Heart left ventricle (tissue), 16 donors: Measurements from ENCODE around the gene SMOC2. TPM values are rescaled to one million over a fixed set of nuclear protein-coding genes. Genes with fewer than 3 reads are reported as not detected.

Experiments used
- ATAC-seq, 4 donors: fragments of 200-7000 bp; cut with Tn5 transposase; one replicate each; pipeline ENCODE4 v1.9.1; 2020 to 2022; ENCODE audit warnings: moderate library complexity in 4 of 4, mild to moderate bottlenecking in 3 of 4, moderate number of reproducible peaks in 1 of 4
- DNase-seq, 5 donors: peaks; one replicate each; pipeline ENCODE4 v3.0.0-alpha.2; 2020
- H3K27ac ChIP-seq, 12 donors: fragments of 200-600 bp; sonication (generic) in 4 of 12; one replicate each; pipeline versions ENCODE4 v1.5.0 to v1.8.0; 2016 to 2022; ENCODE audit warnings: mild to moderate bottlenecking in 2 of 12
- H3K27me3 ChIP-seq, 9 donors: fragments of 200-600 bp; sonication (generic) in 2 of 9; one replicate each; pipeline versions ENCODE4 v1.5.1 to v1.8.0; 2016 to 2022; ENCODE audit warnings: mild to moderate bottlenecking in 3 of 9
- H3K36me3 ChIP-seq, 9 donors: fragments of 200-600 bp; sonication (generic) in 2 of 9; one replicate each; pipeline versions ENCODE4 v1.5.0 to v1.8.0; 2018 to 2022; ENCODE audit warnings: mild to moderate bottlenecking in 2 of 9
- H3K4me1 ChIP-seq, 12 donors: fragments of 200-600 bp; sonication (generic) in 4 of 12; one replicate each; pipeline versions ENCODE4 v1.5.0 to v1.8.0; 2016 to 2022; ENCODE audit warnings: mild to moderate bottlenecking in 3 of 12
- H3K4me3 ChIP-seq, 12 donors: fragments of 200-600 bp; sonication (generic) in 4 of 12; one replicate each; pipeline versions ENCODE4 v1.5.0 to v1.8.0; 2017 to 2022; ENCODE audit warnings: mild to moderate bottlenecking in 9 of 12, moderate library complexity in 4 of 12
- H3K9me3 ChIP-seq, 12 donors: fragments of 200-600 bp; sonication (generic) in 4 of 12; one replicate each; pipeline versions ENCODE4 v1.5.0 to v1.8.0; 2016 to 2022; ENCODE audit warnings: mild to moderate bottlenecking in 1 of 12
- POLR2A ChIP-seq, 2 donors: fragments of 450-650 bp; IDR thresholded peaks; one replicate each; pipeline ENCODE4 v1.6.1; 2017; ENCODE audit warnings: antibody characterized with exemption in 2 of 2, mild to moderate bottlenecking in 2 of 2, moderate library complexity in 2 of 2
- WGBS, 4 donors: extraction: QIAGEN DNeasy Blood & Tissue Kit in 2 of 4; methylation state at CpG; one replicate each; pipeline versions ENCODE4 v1.1.5 to v1.1.7; 2013 to 2018; 5-methylcytosine and 5-hydroxymethylcytosine counted together
- intact Hi-C, 10 donors: fragments of 100-400 bp; cut with DNase I; formaldehyde crosslinking; loops; one replicate each; pipeline versions ENCODE4 v1.11.1 to v1.14.2; 2022
- polyA plus RNA-seq, 2 donors: library from polyadenylated mRNA; stranded (reverse); fragments of 200-250 nt; gene quantifications; one replicate each; pipeline ENCODE4 v1.2.3, GENCODE V29; 2013
- total RNA-seq, 9 donors: library from RNA; depleted of rRNA in 2 of 9; stranded (reverse); fragments of >200 nt in 2 of 9; fragmentation: NEBNext Ultra II Directional in 3 of 9; extraction: Animal tissue kit (Norgen Biotek cat#: 25700) in 3 of 9; gene quantifications; one replicate each; pipeline versions ENCODE4 v1.1.0 to v1.2.4, GENCODE V29; 2016 to 2023
- TF ChIP-seq, protein P1 (sequence below), 12 donors: fragments of 200-600 bp; sonication (generic) in 4 of 12; IDR thresholded peaks; one replicate each; pipeline versions ENCODE4 v1.5.0 to v1.8.0; 2018 to 2022; ENCODE audit warnings: antibody characterized with exemption in 12 of 12, mild to moderate bottlenecking in 5 of 12
- donor health status: ischemic (EF 13 %, LVEDD 7.1; RV severe dilation, severe dysfunction).
- donor health status: healthy with polysubstance abuse.
- donor health status: DM: no; HTN: yes; CAD: no.
- donor health status: DM: no; HTN: no; CAD: no.
- donor health status: ischemic (EF 25% LVEDD 6.9; RV normal size, moderate dysfunction).
- donor health status: ischemic (EF 25% LVEDD 5.7; RV mildly dilated, moderate dysfunction).
- donor health status: healthy.
- donor health status: DM: yes; HTN: yes; CAD: no.
- donor health status: ischemic (EF 35%, LVEDD 5.7; RV mildly dilated, moderate dysfunction).
- donor health status: nonischemic (EF 11% LVEDD 7.7; RV severe dilation, severe dysfunction).
- donor health status: DM: yes; HTN: yes; CAD: no.
- donor health status: PGD.
- donor health status: ischemic (EF 29% LVEDD 5.4; RV normal size, mild dysfunction).
- donor health status: nonischemic (EF 23%, LVEDD 6.1; RV moderate dilation, normal function).

Gene SMOC2
- total and polyA plus RNA-seq, 11 donors, result 5.9 to 44.2 (median 15.7) TPM

DNA sequence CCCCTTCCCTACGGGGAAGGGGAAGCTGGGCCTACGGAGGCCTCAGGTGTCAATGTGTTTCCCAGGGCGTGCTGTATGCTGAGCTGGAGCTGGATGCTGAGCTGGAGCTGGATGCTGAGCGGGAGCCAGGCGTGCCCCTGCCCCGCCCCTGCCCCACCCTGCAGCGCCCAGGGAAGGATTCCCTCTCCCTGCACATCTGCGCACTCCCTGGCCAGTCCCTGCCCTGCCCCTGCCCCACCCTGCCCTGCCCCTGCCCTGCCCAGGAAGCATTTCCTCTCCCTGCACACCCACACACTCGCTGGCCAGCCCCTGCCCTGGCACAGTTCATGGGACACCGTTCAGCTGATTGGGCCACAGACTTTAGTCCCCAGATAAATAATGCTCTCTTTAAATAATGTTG, 196.8 kb downstream of the SMOC2 start:
- WGBS, 4 donors, result 60 to 71% (median 66%) methylated on average over 9 to 10 of the region's 10 CpGs
- TF ChIP-seq, protein P1, sequence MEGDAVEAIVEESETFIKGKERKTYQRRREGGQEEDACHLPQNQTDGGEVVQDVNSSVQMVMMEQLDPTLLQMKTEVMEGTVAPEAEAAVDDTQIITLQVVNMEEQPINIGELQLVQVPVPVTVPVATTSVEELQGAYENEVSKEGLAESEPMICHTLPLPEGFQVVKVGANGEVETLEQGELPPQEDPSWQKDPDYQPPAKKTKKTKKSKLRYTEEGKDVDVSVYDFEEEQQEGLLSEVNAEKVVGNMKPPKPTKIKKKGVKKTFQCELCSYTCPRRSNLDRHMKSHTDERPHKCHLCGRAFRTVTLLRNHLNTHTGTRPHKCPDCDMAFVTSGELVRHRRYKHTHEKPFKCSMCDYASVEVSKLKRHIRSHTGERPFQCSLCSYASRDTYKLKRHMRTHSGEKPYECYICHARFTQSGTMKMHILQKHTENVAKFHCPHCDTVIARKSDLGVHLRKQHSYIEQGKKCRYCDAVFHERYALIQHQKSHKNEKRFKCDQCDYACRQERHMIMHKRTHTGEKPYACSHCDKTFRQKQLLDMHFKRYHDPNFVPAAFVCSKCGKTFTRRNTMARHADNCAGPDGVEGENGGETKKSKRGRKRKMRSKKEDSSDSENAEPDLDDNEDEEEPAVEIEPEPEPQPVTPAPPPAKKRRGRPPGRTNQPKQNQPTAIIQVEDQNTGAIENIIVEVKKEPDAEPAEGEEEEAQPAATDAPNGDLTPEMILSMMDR (IDR thresholded peaks at IDR 0.05), result no peak
- TF ChIP-seq POLR2A (IDR thresholded peaks at IDR 0.05), result no peak
- intact Hi-C loops, result no loop called here
- H3K4me1 ChIP-seq, result peaks cover 0 to 53% (median 12%) of the 10 kb centered on the region in 12 donors
- no peaks in the 10 kb centered on the region for H3K36me3 ChIP-seq
- no peak overlapping the region for H3K27ac ChIP-seq
- ATAC-seq, result no peak
- H3K27me3 ChIP-seq, result no peaks in the 10 kb centered on the region
- DNase-seq, result no peak
- H3K4me3 ChIP-seq, result no peak overlapping the region
- no peaks in the 10 kb centered on the region for H3K9me3 ChIP-seq

DNA sequence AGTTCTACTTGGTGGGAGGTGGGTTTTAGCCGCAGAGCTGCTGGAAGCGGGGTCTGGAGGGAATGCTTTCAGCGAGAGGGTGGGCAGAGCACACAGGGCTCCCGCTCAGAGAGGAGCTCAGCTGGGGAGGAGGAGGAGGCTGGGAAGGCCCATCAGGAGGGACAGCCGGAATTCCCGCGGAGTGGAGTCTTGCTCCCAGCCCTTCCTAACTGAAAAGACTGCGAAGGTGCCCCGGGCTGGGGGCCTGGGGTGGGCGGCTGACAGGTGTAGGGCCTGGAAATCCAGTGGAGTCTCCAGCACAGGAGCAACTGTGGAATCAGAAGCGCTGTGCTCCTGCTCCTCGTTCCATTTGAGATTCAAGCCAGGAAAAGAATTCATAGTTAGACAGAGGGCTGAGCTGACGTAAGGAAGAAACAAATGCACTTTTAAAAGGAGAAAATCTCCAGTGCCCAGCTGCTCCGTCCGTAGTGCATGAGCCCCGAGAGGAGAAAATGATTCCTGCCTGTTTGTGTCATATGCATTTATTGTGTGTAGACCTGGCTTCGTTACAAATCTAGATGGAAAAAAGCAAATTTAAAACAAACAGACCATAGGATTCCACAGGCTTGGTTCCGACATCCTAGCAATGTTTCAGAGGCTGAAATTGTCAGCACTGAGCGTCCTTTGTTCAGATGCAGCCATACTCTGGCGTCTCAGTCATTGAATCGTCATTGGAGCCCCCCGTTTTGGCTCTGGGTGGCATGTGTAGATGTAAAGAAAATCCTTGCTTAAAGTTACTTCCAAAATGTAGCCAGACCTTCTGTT, 197.7 kb downstream of the SMOC2 start:
- TF ChIP-seq, protein P1 (IDR thresholded peaks at IDR 0.05), result no peak
- TF ChIP-seq POLR2A (IDR thresholded peaks at IDR 0.05), result no peak
- ATAC-seq, result no peak
- 55 to 64% (median 63%) methylated on average over 21 to 22 of the region's 22 CpGs for WGBS, 4 donors
- Histone ChIP-seq H3K9me3 (no peaks in the 10 kb centered on the region), H3K27me3 (no peaks in the 10 kb centered on the region), H3K27ac (peak overlapping the region in 6 of 12 donors; percentile 1 to 53 (median 46)), H3K4me1 (peaks cover 0 to 53% (median 12%) of the 10 kb centered on the region in 12 donors), H3K36me3 (no peaks in the 10 kb centered on the region), H3K4me3 (peak overlapping the region in 1 of 12 donors; percentile 19)
- intact Hi-C loops, result no loop called here
- no peak for DNase-seq

DNA sequence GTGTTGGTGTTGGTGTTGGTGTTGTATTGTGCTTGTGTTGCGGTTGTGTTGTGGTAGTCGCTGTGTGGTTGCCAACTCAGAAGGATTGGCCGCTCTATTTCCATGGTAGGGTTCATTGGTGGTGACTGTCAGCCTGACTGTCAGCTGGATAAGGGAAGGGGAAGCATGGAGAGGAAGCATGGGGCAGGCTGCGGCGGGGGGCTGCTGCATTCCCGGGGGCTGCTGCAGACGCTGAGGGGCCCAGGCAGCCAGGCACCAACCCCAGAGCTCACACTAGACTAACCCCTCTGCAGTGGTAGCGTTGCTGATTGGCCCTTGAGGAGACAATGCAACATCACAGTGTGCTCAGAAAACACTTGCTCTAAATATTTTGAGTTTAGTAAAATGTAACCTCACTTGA, 199.2 kb downstream of the SMOC2 start:
- no peak for DNase-seq
- WGBS, 4 donors, result 54 to 72% (median 68%) methylated on average over 8 of the region's 8 CpGs
- no peaks in the 10 kb centered on the region for H3K36me3 ChIP-seq
- ATAC-seq, result no peak
- no peak for TF ChIP-seq POLR2A (IDR thresholded peaks at IDR 0.05)
- TF ChIP-seq, protein P1 (IDR thresholded peaks at IDR 0.05), result no peak
- no peaks in the 10 kb centered on the region for H3K27me3 ChIP-seq
- peaks cover 0 to 53% (median 12%) of the 10 kb centered on the region in 12 donors for H3K4me1 ChIP-seq
- H3K27ac ChIP-seq, result peak overlapping the region in 2 of 12 donors; percentile 3 to 30
- no peak overlapping the region for H3K4me3 ChIP-seq
- H3K9me3 ChIP-seq, result no peaks in the 10 kb centered on the region
- intact Hi-C loops, result loop anchor here in 2 of 10 donors (10.0 kb wide), 2 partner anchors 195 to 245 kb away; partner anchors contain the start of gene SMOC2 (in 1 of the 2)

DNA sequence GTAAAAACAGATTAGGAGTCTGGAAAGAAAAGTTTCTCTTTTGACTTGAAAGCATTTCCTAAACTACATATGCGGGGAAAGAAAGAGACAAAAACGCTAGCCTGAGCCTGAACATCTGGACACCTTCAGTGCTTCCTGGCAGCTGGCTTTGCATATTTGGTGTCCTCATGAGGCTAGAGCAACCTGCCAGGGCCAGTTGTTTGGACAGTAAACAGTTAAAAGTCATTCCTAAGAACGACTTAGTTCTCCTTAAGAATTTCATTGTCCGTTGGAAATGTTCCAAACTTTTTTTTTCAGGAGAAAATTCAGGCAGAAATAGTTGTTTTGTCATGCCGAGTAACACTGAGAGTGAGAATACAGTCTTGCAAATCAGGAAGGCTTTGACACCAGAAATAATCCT, 199.8 kb downstream of the SMOC2 start:
- Histone ChIP-seq H3K27ac (peak overlapping the region in 2 of 12 donors; percentile 3 to 30), H3K4me3 (peak overlapping the region in 1 of 12 donors; percentile 21), H3K36me3 (no peaks in the 10 kb centered on the region), H3K4me1 (peaks cover 0 to 52% (median 12%) of the 10 kb centered on the region in 12 donors), H3K27me3 (peaks cover 0 to under 1% (median 0%) of the 10 kb centered on the region in 9 donors), H3K9me3 (no peaks in the 10 kb centered on the region)
- WGBS, 4 donors, result 27 to 46% (median 31%) methylated on average over 5 of the region's 5 CpGs
- intact Hi-C loops, result loop anchor here in 2 of 10 donors (10.0 kb wide), 2 partner anchors 196 to 244 kb away; partner anchors contain the start of gene SMOC2 (in 1 of the 2)
- no peak for TF ChIP-seq POLR2A (IDR thresholded peaks at IDR 0.05)
- TF ChIP-seq, protein P1 (IDR thresholded peaks at IDR 0.05), result no peak
- ATAC-seq, result no peak
- no peak for DNase-seq
